Endothelial cell of umbilical vein (primary cell): Measurements from ENCODE around the gene COL5A1. TPM values are rescaled to one million over a fixed set of nuclear protein-coding genes. Genes with fewer than 3 reads are reported as not detected.

Source experiments
- BruUV-seq: library from RNA; stranded (reverse); fragments of 400-500 nt; replicated peaks from 2 replicates; lab custom pipeline; 2021; lab: Mats Ljungman, UMichigan
- CTCF ChIA-PET: fragments of 300-600, 350-600 bp; sonication (Branson Sonifier 250); formaldehyde crosslinking; loops from one replicate; lab custom pipeline; 2021; ENCODE audit warnings: antibody characterized with exemption, inconsistent platforms; lab: Charles Lee
- POLR2A ChIA-PET: fragments of 300-600, 350-600 bp; sonication (Branson Sonifier 250); formaldehyde crosslinking; loops from one replicate; lab custom pipeline; 2021; ENCODE audit warnings: antibody characterized with exemption, inconsistent platforms; lab: Charles Lee
- DNase-seq: peaks from one replicate; pipeline ENCODE4 v3.0.0-alpha.2; 2011; ENCODE audit warnings: low read depth, low spot score
- FAIRE-seq: peaks from 2 replicates; lab custom pipeline; 2011; peaks lifted over from hg19 to GRCh38; lab: Jason Lieb, UNC
- H2AFZ ChIP-seq: 2 replicates; pipeline ENCODE4 v1.6.0; 2012; ENCODE audit warnings: low read depth, low read length, control low read depth, inconsistent platforms
- H3K27ac ChIP-seq: 2 replicates; pipeline ENCODE4 v1.5.1; 2011; ENCODE audit warnings: low read depth, mild to moderate bottlenecking, control low read depth, low read length, moderate library complexity; ENCODE audit not compliant: insufficient read depth
- H3K27me3 ChIP-seq, 2 experiments: 2 replicates each; pipeline versions ENCODE4 v1.6.0 to v1.6.1; 2011; ENCODE audit warnings: low read length in 2 of 2, mixed read lengths in 1 of 2; ENCODE audit not compliant: control insufficient read depth in 2 of 2, insufficient read depth in 2 of 2
- H3K36me3 ChIP-seq, 2 experiments: 2 replicates in 1 of 2; 3 replicates in 1 of 2; pipeline ENCODE4 v1.5.1; 2011; ENCODE audit warnings: low read length in 2 of 2, mild to moderate bottlenecking in 1 of 2, moderate library complexity in 1 of 2; ENCODE audit not compliant: control insufficient read depth in 2 of 2, insufficient read depth in 2 of 2; ENCODE audit errors: extremely low read depth in 1 of 2
- H3K4me1 ChIP-seq: 3 replicates; pipeline ENCODE4 v1.5.1; 2011; ENCODE audit warnings: mild to moderate bottlenecking, low read length; ENCODE audit not compliant: control insufficient read depth, insufficient read depth; ENCODE audit errors: extremely low read depth
- H3K4me2 ChIP-seq: 2 replicates; pipeline ENCODE4 v1.6.1; 2011; ENCODE audit warnings: low read length, control low read depth, mixed read lengths; ENCODE audit not compliant: insufficient read depth
- H3K4me3 ChIP-seq, 3 experiments: fragments of 200-600 bp in 1 of 3; sonication (generic), shearing (Covaris generic) in 1 of 3; replicated peaks in 1 of 3; 2 replicates each; pipeline ENCODE4 v1.5.1; 2011 to 2016; ENCODE audit warnings: control low read depth in 3 of 3, low read length in 3 of 3, mild to moderate bottlenecking in 2 of 3, inconsistent platforms in 1 of 3, low read depth in 1 of 3, moderate library complexity in 1 of 3; ENCODE audit not compliant: insufficient read depth in 1 of 3
- H3K79me2 ChIP-seq: 2 replicates; pipeline ENCODE4 v1.6.0; 2012; ENCODE audit warnings: low read length, inconsistent platforms; ENCODE audit not compliant: control insufficient read depth, insufficient read depth
- H3K9ac ChIP-seq: replicated peaks from 2 replicates; pipeline ENCODE3; 2011; ENCODE audit warnings: low read length, control low read depth; ENCODE audit not compliant: insufficient read depth; ENCODE audit errors: extremely low read depth
- H3K9me1 ChIP-seq: replicated peaks from 3 replicates; pipeline ENCODE4 v1.6.0; 2011; ENCODE audit warnings: mild to moderate bottlenecking, low read length; ENCODE audit not compliant: control insufficient read depth, insufficient read depth; ENCODE audit errors: extremely low read depth
- H3K9me3 ChIP-seq: replicated peaks from 2 replicates; pipeline ENCODE4 v1.5.1; 2012; ENCODE audit warnings: low read length, inconsistent platforms; ENCODE audit not compliant: control insufficient read depth, insufficient read depth
- H4K20me1 ChIP-seq: replicated peaks from 2 replicates; pipeline ENCODE3; 2011; ENCODE audit warnings: mild to moderate bottlenecking, low read length; ENCODE audit not compliant: control insufficient read depth, insufficient read depth; ENCODE audit errors: extremely low read depth
- CTCF ChIP-seq, 2 donors: IDR thresholded peaks; 1 replicate in 1 of 2; 2 replicates in 1 of 2; pipeline ENCODE4 v1.5.1; 2011; ENCODE audit warnings: low read length in 2 of 2, mild to moderate bottlenecking in 2 of 2, moderate library complexity in 2 of 2, control low read depth in 1 of 2, inconsistent platforms in 1 of 2, low read depth in 1 of 2; ENCODE audit not compliant: insufficient read depth in 1 of 2; ENCODE audit errors: extremely low read depth in 1 of 2
- EZH2 ChIP-seq: IDR thresholded peaks from 2 replicates; pipeline ENCODE4 v1.6.1; 2012; ENCODE audit warnings: borderline replicate concordance, low read depth, mild to moderate bottlenecking, moderate library complexity, low read length, inconsistent platforms; ENCODE audit not compliant: severe bottlenecking
- FOS ChIP-seq: IDR thresholded peaks from 2 replicates; pipeline ENCODE4 v1.6.1; 2011; ENCODE audit warnings: mild to moderate bottlenecking, low read length, moderate library complexity, borderline replicate concordance; ENCODE audit not compliant: insufficient read depth
- GATA2 ChIP-seq: IDR thresholded peaks from 2 replicates; pipeline ENCODE4 v1.7.0; 2011; ENCODE audit warnings: low read depth, mild to moderate bottlenecking, moderate library complexity, mixed read lengths, low read length; ENCODE audit not compliant: insufficient read length, insufficient read depth
- JUN ChIP-seq: IDR thresholded peaks from 2 replicates; pipeline ENCODE4 v1.6.1; 2011; ENCODE audit warnings: borderline replicate concordance, low read depth; ENCODE audit not compliant: insufficient read length, insufficient read depth
- MYC ChIP-seq: IDR thresholded peaks from one replicate; pipeline ENCODE4 v1.6.1; 2011; ENCODE audit warnings: mild to moderate bottlenecking, low read depth, low read length
- POLR2A ChIP-seq: IDR thresholded peaks from 2 replicates; pipeline ENCODE4 v1.6.1; 2012; ENCODE audit warnings: low read depth, mild to moderate bottlenecking, control low read depth, low read length
- POLR2AphosphoS5 ChIP-seq: IDR thresholded peaks from 2 replicates; pipeline ENCODE4 v1.6.1; 2012; ENCODE audit warnings: low read depth, mild to moderate bottlenecking, control low read depth, low read length, moderate library complexity; ENCODE audit not compliant: insufficient read depth
- dilution Hi-C: fragments of 300-500 bp; cut with MboI; formaldehyde crosslinking; loops from one replicate; pipeline ENCODE4 v1.15.0; 2019; ENCODE audit warnings: low sequenced_read_pairs; ENCODE audit not compliant: extremely low pct_ligation_motif_present
- intact Hi-C: fragments of 100-400 bp; cut with micrococcal nuclease; formaldehyde crosslinking; loops from one replicate; pipeline ENCODE4 v1.10.0; 2022
- polyA plus RNA-seq, 4 experiments: library from polyadenylated mRNA; depleted of rRNA in 3 of 4; stranded (reverse) in 3 of 4; unstranded in 1 of 4; fragments of >200 nt; gene quantifications; 2 replicates each; pipeline versions ENCODE4 v1.2.1 to v1.2.3, GENCODE V29; 2011 to 2012; ENCODE audit warnings: missing spikeins in 1 of 4
- total RNA-seq: library from RNA; stranded (reverse); gene quantifications from 2 replicates; pipeline ENCODE4 v1.2.3, GENCODE V29; 2021
- TF ChIP-seq, protein P1 (sequence below): IDR thresholded peaks from 2 replicates; pipeline ENCODE4 v1.6.1; 2011; ENCODE audit not compliant: insufficient read depth, insufficient read length

COL5A1 gene
- total and polyA plus RNA-seq, 2 donors (not counting 3 experiments of a cell fraction or from before 2014, with no cell fraction given): 97.4 to 175 TPM

DNA sequence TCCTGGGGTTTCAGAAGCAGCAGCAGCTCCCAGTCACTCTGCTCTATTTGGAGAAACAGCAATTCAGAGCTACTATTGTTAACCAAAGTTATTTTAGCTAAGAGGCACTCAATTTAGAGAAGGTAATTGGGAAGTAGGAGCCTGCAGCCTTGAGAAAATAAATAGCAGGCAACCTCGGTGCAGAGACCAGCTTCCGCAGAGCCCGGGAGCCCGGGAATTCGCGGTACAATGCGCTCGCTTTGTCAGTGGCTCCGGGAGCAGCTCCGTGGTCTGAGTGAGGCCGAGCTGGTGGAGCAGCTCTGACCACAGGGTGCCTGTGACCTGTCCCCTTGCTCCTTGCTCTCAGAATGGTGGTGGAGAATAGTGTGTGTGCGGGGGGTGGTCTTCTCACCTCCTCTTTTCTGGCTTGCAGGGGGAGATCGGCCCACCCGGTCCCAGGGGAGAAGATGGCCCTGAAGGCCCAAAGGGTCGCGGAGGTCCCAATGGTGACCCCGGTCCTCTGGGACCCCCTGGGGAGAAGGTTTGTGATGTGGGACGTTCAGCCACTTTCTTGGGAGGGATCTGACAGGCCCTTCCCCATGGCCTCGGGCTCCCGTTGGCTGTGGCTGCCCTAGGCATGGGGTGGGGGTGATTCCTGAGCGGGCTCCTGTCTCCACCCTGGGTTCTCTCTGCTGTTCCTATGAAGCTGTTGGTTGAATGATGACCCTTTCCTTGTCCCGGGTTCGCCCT lies 143.1 kb downstream of the COL5A1 start:
- FAIRE-seq (no peak), DNase-seq (no peak)
- POLR2A ChIA-PET: no interaction called here
- Histone ChIP-seq H3K4me2 (no peak overlapping the region), H4K20me1 (no peaks in the 10 kb centered on the region), H3K9me3 (no peaks in the 10 kb centered on the region), H3K4me3 (no peak overlapping the region), H3K27ac (no peak overlapping the region), H3K9ac (no peak overlapping the region), H3K4me1 (peaks cover 5% of the 10 kb centered on the region), H3K9me1 (no peaks in the 10 kb centered on the region), H3K79me2 (no peaks in the 10 kb centered on the region), H2AFZ (no peak overlapping the region), H3K27me3 (no peaks in the 10 kb centered on the region), H3K36me3 (peaks cover 0 to 16% of the 10 kb centered on the region in 2 experiments)
- dilution Hi-C loops (no loop called here), intact Hi-C loops (no loop called here)
- no peak for TF ChIP-seq CTCF (IDR thresholded peaks at IDR 0.05; ENCODE audit: extremely low read depth in 1 of 2, insufficient read depth in 1 of 2, low read depth in 1 of 2, low read length in 2 of 2)
- TF ChIP-seq POLR2A: no peak
- no peak for TF ChIP-seq GATA2
- TF ChIP-seq EZH2: no peak
- TF ChIP-seq JUN: no peak
- TF ChIP-seq, protein P1, sequence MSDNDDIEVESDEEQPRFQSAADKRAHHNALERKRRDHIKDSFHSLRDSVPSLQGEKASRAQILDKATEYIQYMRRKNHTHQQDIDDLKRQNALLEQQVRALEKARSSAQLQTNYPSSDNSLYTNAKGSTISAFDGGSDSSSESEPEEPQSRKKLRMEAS: no peak
- no peak for TF ChIP-seq MYC
- TF ChIP-seq FOS: no peak
- TF ChIP-seq POLR2AphosphoS5: no peak
- BruUV-seq: no TSS peak
- CTCF ChIA-PET: no interaction called here
